GM21619 (cell line): ENCODE results near the gene ANXA4.
"Not testable (repeated sequence)": the region's sequence is repeated elsewhere in the genome, so short reads cannot be mapped to it uniquely, and the experiment has no call there.

Source experiments
- ATAC-seq: cut with Tn5 transposase; IDR thresholded peaks from one replicate; pipeline ENCODE4 v1.9.1; 2021; ENCODE audit not compliant: unreplicated experiment

Gene ANXA4

GRCh38 chr2:69750246-69750645, 8.3 kb downstream of the ANXA4 start:
- no peak for ATAC-seq

- ATAC-seq: no peak
Measured at GRCh38 chr2:69753659-69754363, 11.9 kb downstream of the ANXA4 start.

GRCh38 chr2:69754633-69755032, 12.7 kb downstream of the ANXA4 start:
- no peak for ATAC-seq

GRCh38 chr2:69755862-69756467, 14.0 kb downstream of the ANXA4 start:
- ATAC-seq: peak; percentile 73

- no peak for ATAC-seq
Measured at GRCh38 chr2:69762025-69762424, 20.1 kb downstream of the ANXA4 start.

GRCh38 chr2:69762513-69763494, 20.9 kb downstream of the ANXA4 start:
- ATAC-seq: no peak

GRCh38 chr2:69763831-69764230, 21.9 kb downstream of the ANXA4 start:
- not testable (repeated sequence) for ATAC-seq

- ATAC-seq: no peak
Measured at GRCh38 chr2:69764286-69765095, 22.6 kb downstream of the ANXA4 start.

GRCh38 chr2:69765096-69765380, 23.1 kb downstream of the ANXA4 start:
- ATAC-seq: no peak

GRCh38 chr2:69766014-69766413, 24.1 kb downstream of the ANXA4 start:
- ATAC-seq: no peak

GRCh38 chr2:69767034-69767433, 25.1 kb downstream of the ANXA4 start:
- ATAC-seq: no peak

- no peak for ATAC-seq
Measured at GRCh38 chr2:69768235-69768634, 26.3 kb downstream of the ANXA4 start.

GRCh38 chr2:69768789-69769188, 26.9 kb downstream of the ANXA4 start:
- ATAC-seq: no peak

GRCh38 chr2:69769272-69769671, 27.3 kb downstream of the ANXA4 start:
- no peak for ATAC-seq

GRCh38 chr2:69770193-69770702, 28.3 kb downstream of the ANXA4 start:
- no peak for ATAC-seq

GRCh38 chr2:69770747-69771146, 28.8 kb downstream of the ANXA4 start:
- no peak for ATAC-seq

- ATAC-seq: no peak
Measured at GRCh38 chr2:69771461-69771860, 29.5 kb downstream of the ANXA4 start.

GRCh38 chr2:69773206-69773605, 31.3 kb downstream of the ANXA4 start:
- no peak for ATAC-seq

- not testable (repeated sequence) for ATAC-seq
Measured at GRCh38 chr2:69774258-69774983, 32.5 kb downstream of the ANXA4 start.
